Mesenchymal stem cell (in vitro differentiated cells and primary cell): ENCODE measurements around the gene AQP12A.

ENCODE experiments used
- DNase-seq: peaks from one replicate; pipeline ENCODE4 v3.0.0-alpha.2; 2013
- H2AFZ ChIP-seq: one replicate; pipeline ENCODE4 v1.6.1; 2013; ENCODE audit warnings: low read depth, mild to moderate bottlenecking, control low read depth, inconsistent platforms, low read length, moderate library complexity
- H2AK5ac ChIP-seq: 2 replicates; pipeline ENCODE4 v1.6.1; 2013; ENCODE audit warnings: low read length, moderate library complexity, mild to moderate bottlenecking, inconsistent platforms; ENCODE audit not compliant: severe bottlenecking
- H2BK120ac ChIP-seq: one replicate; pipeline ENCODE4 v1.6.1; 2013; ENCODE audit warnings: low read depth, mild to moderate bottlenecking, inconsistent platforms, low read length, moderate library complexity
- H2BK12ac ChIP-seq, 2 experiments: one replicate each; pipeline ENCODE4 v1.6.1; 2013; ENCODE audit warnings: inconsistent platforms in 2 of 2, low read length in 2 of 2, mild to moderate bottlenecking in 2 of 2, moderate library complexity in 2 of 2, control low read depth in 1 of 2
- H2BK15ac ChIP-seq: one replicate; pipeline ENCODE4 v1.6.1; 2013; ENCODE audit warnings: mild to moderate bottlenecking, low read depth, inconsistent platforms; ENCODE audit not compliant: poor library complexity, severe bottlenecking
- H2BK5ac ChIP-seq: 2 replicates; pipeline ENCODE4 v1.6.1; 2013; ENCODE audit warnings: low read depth, mild to moderate bottlenecking, low read length, control low read depth, inconsistent platforms; ENCODE audit not compliant: poor library complexity, severe bottlenecking
- H3K14ac ChIP-seq, 2 experiments: one replicate each; pipeline ENCODE4 v1.6.1; 2013; ENCODE audit warnings: inconsistent platforms in 2 of 2, low read length in 2 of 2, control low read depth in 1 of 2, mild to moderate bottlenecking in 1 of 2, moderate library complexity in 1 of 2
- H3K18ac ChIP-seq, 2 experiments: one replicate each; pipeline ENCODE4 v1.6.1; 2013; ENCODE audit warnings: inconsistent platforms in 2 of 2, low read length in 2 of 2, control low read depth in 1 of 2, low read depth in 1 of 2, mild to moderate bottlenecking in 1 of 2
- H3K23ac ChIP-seq, 2 experiments: one replicate each; pipeline ENCODE4 v1.6.1; 2013; ENCODE audit warnings: inconsistent platforms in 2 of 2, low read length in 2 of 2, mild to moderate bottlenecking in 2 of 2, moderate library complexity in 2 of 2, control low read depth in 1 of 2
- H3K27ac ChIP-seq: 2 replicates; pipeline ENCODE4 v1.5.1; 2013; ENCODE audit warnings: mild to moderate bottlenecking, moderate library complexity, low read length, control low read depth, inconsistent platforms; ENCODE audit not compliant: poor library complexity, severe bottlenecking
- H3K27me3 ChIP-seq, 2 experiments: 2 replicates each; pipeline versions ENCODE4 v1.6.1 to v1.7.0; 2013; ENCODE audit warnings: low read length in 2 of 2, mild to moderate bottlenecking in 2 of 2, moderate library complexity in 2 of 2, control low read depth in 1 of 2, inconsistent platforms in 1 of 2; ENCODE audit not compliant: control insufficient read depth in 1 of 2, insufficient read depth in 1 of 2
- H3K36me3 ChIP-seq, 2 experiments: 2 replicates each; pipeline versions ENCODE4 v1.6.1 to v1.7.0; 2013; ENCODE audit warnings: low read length in 2 of 2, control low read depth in 1 of 2, inconsistent platforms in 1 of 2, low read depth in 1 of 2, mild to moderate bottlenecking in 1 of 2; ENCODE audit not compliant: insufficient read depth in 2 of 2, control insufficient read depth in 1 of 2
- H3K4ac ChIP-seq, 2 experiments: one replicate each; pipeline ENCODE4 v1.6.1; 2013; ENCODE audit warnings: inconsistent platforms in 2 of 2, low read length in 2 of 2, mild to moderate bottlenecking in 2 of 2, moderate library complexity in 2 of 2, control low read depth in 1 of 2, low read depth in 1 of 2
- H3K4me1 ChIP-seq: 2 replicates; pipeline ENCODE4 v1.6.1; 2013; ENCODE audit warnings: low read depth, low read length, control low read depth; ENCODE audit not compliant: control insufficient read depth, insufficient read depth
- H3K4me2 ChIP-seq: 2 replicates; pipeline ENCODE4 v1.6.1; 2013; ENCODE audit warnings: low read length, mild to moderate bottlenecking, inconsistent platforms; ENCODE audit not compliant: poor library complexity, severe bottlenecking
- H3K4me3 ChIP-seq, 2 experiments: 2 replicates each; pipeline versions ENCODE4 v1.5.1 to v1.7.0; 2013; ENCODE audit warnings: low read length in 2 of 2, mild to moderate bottlenecking in 2 of 2, control low read depth in 1 of 2, low read depth in 1 of 2; ENCODE audit not compliant: insufficient read depth in 1 of 2
- H3K79me1 ChIP-seq: replicated peaks from 2 replicates; pipeline ENCODE4 v1.6.1; 2013; ENCODE audit warnings: mild to moderate bottlenecking, control low read depth, low read length, inconsistent platforms; ENCODE audit not compliant: poor library complexity, severe bottlenecking
- H3K9ac ChIP-seq: 2 replicates; pipeline ENCODE4 v1.7.0; 2013; ENCODE audit warnings: mild to moderate bottlenecking, low read length, moderate library complexity
- H3K9me3 ChIP-seq: 2 replicates; pipeline ENCODE4 v1.7.0; 2013; ENCODE audit warnings: mild to moderate bottlenecking, low read length; ENCODE audit not compliant: control insufficient read depth
- H4K8ac ChIP-seq: one replicate; pipeline ENCODE4 v1.6.1; 2013; ENCODE audit warnings: inconsistent platforms, mild to moderate bottlenecking, low read length, moderate library complexity
- H4K91ac ChIP-seq: one replicate; pipeline ENCODE4 v1.6.1; 2013; ENCODE audit warnings: mild to moderate bottlenecking, low read length, inconsistent platforms
- WGBS: methylation state at CpG from one replicate; pipeline ENCODE4 v1.1.7; 2013; ENCODE audit warnings: mixed read lengths; 5-methylcytosine and 5-hydroxymethylcytosine counted together

Gene AQP12A

DNA sequence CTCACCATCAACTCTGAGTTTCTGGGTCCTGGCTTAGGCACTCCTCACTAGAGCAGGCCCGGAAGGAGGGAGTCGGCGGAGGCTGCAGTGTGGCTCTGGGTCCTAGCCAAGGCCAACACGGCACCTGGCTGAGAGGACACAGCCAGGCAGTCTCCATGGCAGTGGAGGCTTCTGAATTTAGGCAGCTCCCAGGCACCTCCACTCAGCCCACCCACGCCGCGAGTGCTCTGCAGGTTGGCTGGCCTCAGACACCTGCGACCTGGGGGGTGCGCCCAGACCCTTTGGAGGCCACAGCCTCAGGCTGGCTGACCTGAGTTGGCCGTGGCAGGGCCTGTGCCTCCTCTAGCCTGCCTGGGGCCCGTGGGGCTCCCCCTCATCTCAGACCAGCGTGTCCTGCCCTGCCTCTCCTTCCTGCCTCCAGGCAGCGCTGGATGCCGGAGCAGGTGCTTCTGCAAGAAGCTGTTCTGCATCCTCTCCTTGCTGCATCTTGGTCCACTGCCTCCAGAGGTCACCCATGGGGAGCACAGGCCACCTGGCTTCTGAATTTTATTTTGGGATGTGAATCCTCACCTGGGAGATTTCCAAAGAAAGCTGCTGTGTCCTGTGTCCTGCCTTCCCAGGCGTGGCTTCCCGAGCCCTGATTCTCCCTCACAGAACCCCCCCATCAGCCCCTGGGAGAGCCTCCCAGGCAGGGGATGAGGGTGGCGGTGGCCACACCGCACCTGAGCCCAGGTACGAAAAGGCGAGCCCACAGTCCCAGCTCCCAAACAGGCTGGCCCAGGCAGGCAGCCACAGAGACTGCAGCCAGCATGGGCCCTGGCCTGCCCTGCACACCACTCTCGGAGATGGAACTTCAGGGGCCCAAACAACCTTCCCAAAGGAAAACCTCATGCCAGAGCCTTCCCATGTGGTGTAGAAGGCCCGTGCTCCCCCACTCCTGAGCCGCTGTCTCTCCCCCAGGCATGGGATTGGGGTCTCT is 23.4 kb downstream of the AQP12A start:
- Histone ChIP-seq H3K27ac (no peak overlapping the region), H3K9me3 (no peaks in the 10 kb centered on the region), H4K8ac (no peak overlapping the region), H2BK5ac (no peak overlapping the region), H3K14ac (no peak overlapping the region), H2BK12ac (no peak overlapping the region), H3K36me3 (no peaks in the 10 kb centered on the region), H2BK15ac (no peak overlapping the region), H2AK5ac (no peak overlapping the region), H3K4me1 (no peaks in the 10 kb centered on the region), H3K23ac (no peak overlapping the region), H3K9ac (no peak overlapping the region), H3K4me2 (no peak overlapping the region), H2BK120ac (no peak overlapping the region), H3K79me1 (no peaks in the 10 kb centered on the region), H4K91ac (no peak overlapping the region), H2AFZ (no peak overlapping the region), H3K4ac (no peak overlapping the region), H3K18ac (no peak overlapping the region), H3K4me3 (no peak overlapping the region), H3K27me3 (peaks cover 10 to 76% of the 10 kb centered on the region in 2 experiments)
- no peak for DNase-seq
- 83% methylated on average over 23 of the region's 23 CpGs for WGBS

DNA sequence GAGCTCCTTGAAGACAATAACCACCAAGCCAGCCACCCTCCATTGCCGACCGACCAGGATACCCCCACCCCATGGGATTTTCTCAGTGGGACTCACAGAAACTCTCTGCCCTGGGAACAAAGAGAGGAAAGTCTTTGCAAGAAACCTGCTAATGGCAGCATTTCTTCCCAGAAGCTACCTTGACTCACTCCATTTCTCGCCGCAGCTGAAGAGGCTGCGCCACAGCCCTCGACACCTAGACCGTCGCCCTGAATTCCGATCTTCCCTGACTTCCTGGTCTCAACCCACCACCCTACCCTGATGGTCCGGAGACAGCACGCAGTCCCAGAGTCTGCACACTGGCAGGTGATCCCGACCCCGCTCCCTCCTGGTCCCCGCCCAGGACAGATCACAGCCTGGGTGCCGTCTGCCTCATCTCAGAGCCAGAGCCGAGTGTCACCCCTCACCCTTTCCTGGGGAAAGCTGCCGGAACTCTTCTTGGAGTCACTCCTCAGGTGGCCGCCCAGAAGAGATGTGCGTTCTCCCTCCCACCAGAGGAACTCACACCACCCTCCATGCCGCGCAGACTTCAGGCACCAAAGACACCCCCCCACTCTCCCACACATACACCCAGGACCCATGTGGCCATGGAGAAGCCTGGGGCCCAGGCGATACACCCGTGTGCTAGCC is 24.6 kb downstream of the AQP12A start:
- 88% methylated on average over 23 of the region's 23 CpGs for WGBS
- H3K79me1 ChIP-seq: no peaks in the 10 kb centered on the region
- H2AK5ac ChIP-seq: no peak overlapping the region

GRCh38 chr2:240717181-240717641 is 25.5 kb downstream of the AQP12A start:
- Histone ChIP-seq H3K4me2 (no peak overlapping the region), H3K36me3 (no peaks in the 10 kb centered on the region), H2BK5ac (no peak overlapping the region), H4K8ac (no peak overlapping the region), H3K27ac (no peak overlapping the region), H3K18ac (no peak overlapping the region), H3K4me1 (no peaks in the 10 kb centered on the region), H2BK12ac (no peak overlapping the region), H3K79me1 (no peaks in the 10 kb centered on the region), H2BK15ac (no peak overlapping the region), H3K9me3 (no peaks in the 10 kb centered on the region), H3K4me3 (no peak overlapping the region), H4K91ac (no peak overlapping the region), H3K4ac (no peak overlapping the region), H2BK120ac (no peak overlapping the region), H3K23ac (no peak overlapping the region), H3K27me3 (peaks cover 6 to 81% of the 10 kb centered on the region in 2 experiments), H2AK5ac (no peak overlapping the region), H3K9ac (no peak overlapping the region), H2AFZ (no peak overlapping the region), H3K14ac (no peak overlapping the region)
- no peak for DNase-seq
- WGBS: 87% methylated on average over 16 of the region's 18 CpGs

More for the DNA sequence above, 24.6 kb downstream of the AQP12A start:
- H3K4me1 ChIP-seq: no peaks in the 10 kb centered on the region
- H4K91ac ChIP-seq: no peak overlapping the region
- H3K4me2 ChIP-seq: no peak overlapping the region
- H4K8ac ChIP-seq: no peak overlapping the region
- H3K27me3 ChIP-seq: peaks cover 10 to 81% of the 10 kb centered on the region in 2 experiments
- no peak overlapping the region for H2BK120ac ChIP-seq
- no peak overlapping the region for H2BK12ac ChIP-seq
- H3K18ac ChIP-seq: no peak overlapping the region
- DNase-seq: no peak
- H3K9me3 ChIP-seq: no peaks in the 10 kb centered on the region
- H2BK15ac ChIP-seq: no peak overlapping the region
- no peak overlapping the region for H3K23ac ChIP-seq
- H2AFZ ChIP-seq: no peak overlapping the region
- no peak overlapping the region for H3K9ac ChIP-seq
- H3K27ac ChIP-seq: no peak overlapping the region
- no peak overlapping the region for H3K14ac ChIP-seq
- H3K36me3 ChIP-seq: no peaks in the 10 kb centered on the region
- no peak overlapping the region for H3K4ac ChIP-seq
- no peak overlapping the region for H3K4me3 ChIP-seq
- no peak overlapping the region for H2BK5ac ChIP-seq
